ENCODE results near the gene GRID2. TPM values are rescaled to one million over a fixed set of nuclear protein-coding genes. Genes with fewer than 3 reads are reported as not detected.
"Not testable (repeated sequence)": the region's sequence is repeated elsewhere in the genome, so short reads cannot be mapped to it uniquely, and the experiment has no call there.

The GRID2 gene
- total RNA-seq, 2 donors from 2014 or later, result 0.16 TPM; not detected in 1

GRCh38 chr4:92265798-92266197 is 38.0 kb upstream of the GRID2 start:
- no peak for DNase-seq (ENCODE audit: low spot score)
- no peaks in the 10 kb centered on the region for H3K36me3 ChIP-seq
- no peak for TF ChIP-seq CTCF (IDR thresholded peaks at IDR 0.05)
- peaks cover 0 to 4% of the 10 kb centered on the region in 2 donors for H3K4me1 ChIP-seq
- no peak overlapping the region for H3K27ac ChIP-seq
- H3K4me3 ChIP-seq, result no peak overlapping the region
- H3K9me3 ChIP-seq, result no peaks in the 10 kb centered on the region
- no peaks in the 10 kb centered on the region for H3K27me3 ChIP-seq

GRCh38 chr4:92266521-92266920 is 37.2 kb upstream of the GRID2 start:
- DNase-seq (ENCODE audit: low spot score), result no peak
- TF ChIP-seq CTCF (IDR thresholded peaks at IDR 0.05), result no peak
- Histone ChIP-seq H3K4me1 (peaks cover 0 to 4% of the 10 kb centered on the region in 2 donors), H3K27ac (no peak overlapping the region), H3K36me3 (no peaks in the 10 kb centered on the region), H3K4me3 (no peak overlapping the region), H3K9me3 (no peaks in the 10 kb centered on the region), H3K27me3 (no peaks in the 10 kb centered on the region)

DNA sequence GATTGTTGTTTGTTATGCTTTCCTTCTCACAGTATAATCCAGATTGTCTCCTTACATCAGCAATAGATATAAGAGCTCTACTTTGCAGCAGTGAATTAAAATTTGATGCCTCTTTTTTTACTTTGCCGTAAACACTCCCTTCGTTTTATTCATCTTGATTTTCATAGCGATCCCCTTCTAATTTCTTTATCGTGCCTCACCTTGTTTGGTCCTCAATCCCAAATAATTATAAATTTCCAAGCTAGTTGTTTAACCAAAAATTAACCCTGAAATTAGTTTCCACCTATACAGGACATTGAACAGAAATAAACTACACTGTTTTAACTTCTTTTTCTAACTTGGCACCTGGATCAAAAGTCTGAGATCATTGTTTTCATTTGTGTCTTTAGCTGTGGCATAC is 35.1 kb upstream of the GRID2 start:
- no peaks in the 10 kb centered on the region for H3K9me3 ChIP-seq
- peaks cover 0 to 4% of the 10 kb centered on the region in 2 donors for H3K4me1 ChIP-seq
- TF ChIP-seq CTCF (IDR thresholded peaks at IDR 0.05), result no peak
- no peaks in the 10 kb centered on the region for H3K27me3 ChIP-seq
- no peak overlapping the region for H3K27ac ChIP-seq
- H3K36me3 ChIP-seq, result no peaks in the 10 kb centered on the region
- no peak for DNase-seq (ENCODE audit: low spot score)
- no peak overlapping the region for H3K4me3 ChIP-seq

- Histone ChIP-seq H3K27ac (no peak overlapping the region), H3K36me3 (no peaks in the 10 kb centered on the region), H3K4me1 (no peaks in the 10 kb centered on the region), H3K27me3 (no peaks in the 10 kb centered on the region), H3K4me3 (no peak overlapping the region), H3K9me3 (no peaks in the 10 kb centered on the region)
- DNase-seq (ENCODE audit: low spot score), result no peak
- no peak for TF ChIP-seq CTCF (IDR thresholded peaks at IDR 0.05)
Observed at GRCh38 chr4:92270908-92271307, 32.9 kb upstream of the GRID2 start.

DNA sequence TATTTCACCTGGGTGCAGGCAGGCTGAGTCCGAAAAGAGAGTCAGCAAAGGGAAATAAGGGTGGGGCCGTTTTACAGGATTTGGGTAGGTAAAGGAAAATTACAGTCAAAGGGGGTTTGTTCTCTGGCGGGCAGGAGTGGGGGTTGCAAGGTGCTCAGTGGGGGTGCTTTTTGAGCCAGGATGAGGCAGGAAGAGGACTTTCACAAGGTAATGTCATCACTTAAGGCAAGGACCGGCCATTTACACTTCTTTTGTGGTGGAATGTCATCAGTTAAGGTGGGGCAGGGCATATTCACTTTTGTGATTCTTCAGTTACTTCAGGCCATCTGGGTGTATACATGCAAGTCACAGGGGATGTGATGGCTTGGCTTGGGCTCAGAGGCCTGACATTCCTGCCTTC is 32.2 kb upstream of the GRID2 start:
- DNase-seq (ENCODE audit: low spot score); H3K27me3 ChIP-seq: not testable (repeated sequence)

DNA sequence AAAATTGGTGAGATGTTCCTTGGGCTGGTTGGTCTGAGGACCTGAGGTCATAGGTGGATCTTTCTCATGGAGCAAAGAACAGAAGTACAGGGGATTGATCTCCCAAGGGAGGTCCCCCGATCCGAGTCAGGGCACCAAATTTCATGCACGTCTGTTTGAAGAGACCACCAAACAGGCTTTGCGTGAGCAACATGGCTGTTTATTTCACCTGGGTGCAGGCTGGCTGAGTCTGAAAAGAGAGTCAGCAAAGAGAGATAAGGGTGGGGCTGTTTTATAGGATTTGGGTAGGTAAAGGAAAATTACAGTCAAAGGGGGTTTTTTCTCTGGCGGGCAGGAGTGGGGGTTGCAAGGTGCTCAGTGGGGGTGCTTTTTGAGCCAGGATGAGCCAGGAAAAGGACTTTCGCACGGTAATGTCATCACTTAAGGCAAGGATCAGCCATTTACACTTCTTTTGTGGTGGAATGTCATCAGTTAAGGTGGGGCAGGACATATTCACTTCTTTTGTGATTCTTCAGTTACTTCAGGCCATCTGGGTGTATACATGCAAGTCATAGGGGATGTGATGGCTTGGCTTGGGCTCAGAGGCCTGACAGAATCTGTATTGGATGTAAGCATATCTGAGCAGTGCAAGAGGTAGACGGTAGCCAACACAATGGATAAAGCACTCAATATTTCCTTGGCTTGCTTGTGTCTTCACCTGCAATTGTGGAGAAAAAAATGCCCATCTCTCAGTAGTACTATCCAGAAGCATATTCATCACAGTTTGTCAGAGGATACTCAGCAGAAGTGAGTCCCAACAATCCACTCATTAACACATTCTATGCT is 26.5 kb upstream of the GRID2 start:
- not testable (repeated sequence) for H3K4me3 ChIP-seq; H3K36me3 ChIP-seq; H3K4me1 ChIP-seq; H3K27me3 ChIP-seq; H3K9me3 ChIP-seq; H3K27ac ChIP-seq; DNase-seq (ENCODE audit: low spot score)

More for the DNA sequence above, 32.2 kb upstream of the GRID2 start:
- H3K4me3 ChIP-seq, H3K4me1 ChIP-seq, H3K36me3 ChIP-seq, H3K27ac ChIP-seq, H3K9me3 ChIP-seq: not testable (repeated sequence)

DNA sequence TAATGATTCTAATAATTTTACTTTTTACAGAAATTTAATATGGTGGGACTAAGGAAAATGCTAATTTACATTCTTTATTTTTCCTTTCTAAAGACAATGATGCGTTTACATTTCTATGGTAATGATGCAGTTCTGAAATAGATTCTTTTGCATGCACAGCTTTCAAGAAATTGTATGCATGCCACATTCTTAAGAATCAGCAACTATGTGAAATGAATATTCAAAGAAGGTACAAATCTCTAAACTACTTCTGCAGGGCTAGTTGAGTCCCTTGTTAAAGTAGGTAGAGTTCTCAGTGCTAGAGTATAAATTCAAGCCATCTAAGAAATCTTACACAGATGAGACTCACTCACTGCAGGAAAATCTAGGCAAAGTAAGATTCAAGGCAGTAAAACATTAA is 24.5 kb upstream of the GRID2 start:
- Histone ChIP-seq H3K4me3 (no peak overlapping the region), H3K4me1 (no peaks in the 10 kb centered on the region), H3K9me3 (no peaks in the 10 kb centered on the region), H3K36me3 (no peaks in the 10 kb centered on the region), H3K27me3 (no peaks in the 10 kb centered on the region), H3K27ac (no peak overlapping the region)
- TF ChIP-seq CTCF (IDR thresholded peaks at IDR 0.05), result no peak
- no peak for DNase-seq (ENCODE audit: low spot score)
